Measurements from ENCODE around the gene RYK.
"Not testable (repeated sequence)": the region's sequence is repeated elsewhere in the genome, so short reads cannot be mapped to it uniquely, and the experiment has no call there.

The RYK gene

GRCh38 chr3:134224796-134225156 lies 25.9 kb downstream of the RYK start:
- DNase-seq (ENCODE audit: extremely low read depth in 1 of 2, low read depth in 1 of 2), result not testable (repeated sequence)

DNA sequence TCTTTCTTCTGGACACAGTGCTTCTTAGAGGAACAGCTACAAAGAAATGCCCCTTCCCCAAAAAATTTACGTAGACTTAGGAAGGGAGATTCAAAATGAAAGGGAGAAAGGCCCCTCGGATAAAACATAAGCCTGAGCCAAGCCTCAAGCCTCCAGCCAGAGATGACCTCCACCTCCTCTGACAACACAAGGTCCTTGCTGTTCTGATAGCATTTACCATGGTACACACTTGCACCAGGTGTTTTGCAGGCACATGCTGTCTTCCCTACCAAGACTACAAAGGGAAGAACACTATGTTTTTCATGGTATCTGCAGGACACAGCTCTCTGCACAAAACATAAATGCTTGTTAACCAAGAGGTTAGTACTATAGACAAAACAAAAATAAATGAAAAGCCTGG lies 27.8 kb downstream of the RYK start:
- DNase-seq (ENCODE audit: extremely low read depth in 1 of 2, low read depth in 1 of 2), result no peak

- no peak for DNase-seq (ENCODE audit: extremely low read depth in 1 of 2, low read depth in 1 of 2)
Measured at GRCh38 chr3:134216851-134217250, 33.8 kb downstream of the RYK start.

GRCh38 chr3:134216191-134216764 lies 34.4 kb downstream of the RYK start:
- no peak for DNase-seq (ENCODE audit: extremely low read depth in 1 of 2, low read depth in 1 of 2)

DNA sequence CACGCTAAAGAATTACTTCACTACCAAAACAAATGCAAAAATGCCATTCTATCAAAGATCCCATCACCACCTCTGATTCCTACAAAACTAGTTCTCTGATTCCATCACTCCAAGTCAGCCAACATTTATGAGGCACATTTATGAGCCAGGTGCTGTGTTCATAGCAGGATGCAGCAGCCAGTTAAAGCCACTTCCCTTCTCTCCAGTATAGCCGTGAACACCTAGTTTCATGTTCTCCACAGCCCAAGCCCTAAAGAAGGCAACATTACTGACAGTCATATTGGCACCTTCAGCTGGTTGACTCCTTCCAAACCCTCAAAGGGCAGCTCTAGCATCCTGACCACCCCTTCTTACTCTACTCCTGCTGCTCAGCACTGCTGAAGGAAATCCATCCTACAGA lies 36.4 kb downstream of the RYK start:
- DNase-seq (ENCODE audit: extremely low read depth in 1 of 2, low read depth in 1 of 2), result no peak

- peak; percentile 60 to 68 for DNase-seq (ENCODE audit: extremely low read depth in 1 of 2, low read depth in 1 of 2)
Measured at GRCh38 chr3:134212967-134213665, 37.5 kb downstream of the RYK start.

DNA sequence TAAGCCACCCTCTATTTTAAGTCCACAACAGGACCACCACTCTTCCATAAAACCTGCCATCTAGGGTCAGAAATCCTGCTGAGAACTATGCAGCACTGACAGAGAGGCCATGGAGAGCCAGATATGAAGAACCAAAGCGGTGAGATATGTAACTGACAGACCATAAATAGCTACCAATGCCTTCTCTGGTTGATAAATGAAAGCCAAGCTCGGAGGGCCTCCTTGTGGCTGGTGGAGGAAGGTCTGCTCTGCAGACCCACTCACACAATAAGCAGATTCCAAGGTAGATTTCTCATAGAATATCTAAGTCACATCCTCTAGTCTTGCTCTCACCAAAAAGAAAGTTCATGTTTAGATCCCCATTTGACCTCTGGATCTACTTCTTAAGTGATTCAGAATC lies 38.9 kb downstream of the RYK start:
- DNase-seq (ENCODE audit: extremely low read depth in 1 of 2, low read depth in 1 of 2), result no peak

GRCh38 chr3:134205451-134205850 lies 45.2 kb downstream of the RYK start:
- DNase-seq (ENCODE audit: extremely low read depth in 1 of 2, low read depth in 1 of 2), result no peak

DNA sequence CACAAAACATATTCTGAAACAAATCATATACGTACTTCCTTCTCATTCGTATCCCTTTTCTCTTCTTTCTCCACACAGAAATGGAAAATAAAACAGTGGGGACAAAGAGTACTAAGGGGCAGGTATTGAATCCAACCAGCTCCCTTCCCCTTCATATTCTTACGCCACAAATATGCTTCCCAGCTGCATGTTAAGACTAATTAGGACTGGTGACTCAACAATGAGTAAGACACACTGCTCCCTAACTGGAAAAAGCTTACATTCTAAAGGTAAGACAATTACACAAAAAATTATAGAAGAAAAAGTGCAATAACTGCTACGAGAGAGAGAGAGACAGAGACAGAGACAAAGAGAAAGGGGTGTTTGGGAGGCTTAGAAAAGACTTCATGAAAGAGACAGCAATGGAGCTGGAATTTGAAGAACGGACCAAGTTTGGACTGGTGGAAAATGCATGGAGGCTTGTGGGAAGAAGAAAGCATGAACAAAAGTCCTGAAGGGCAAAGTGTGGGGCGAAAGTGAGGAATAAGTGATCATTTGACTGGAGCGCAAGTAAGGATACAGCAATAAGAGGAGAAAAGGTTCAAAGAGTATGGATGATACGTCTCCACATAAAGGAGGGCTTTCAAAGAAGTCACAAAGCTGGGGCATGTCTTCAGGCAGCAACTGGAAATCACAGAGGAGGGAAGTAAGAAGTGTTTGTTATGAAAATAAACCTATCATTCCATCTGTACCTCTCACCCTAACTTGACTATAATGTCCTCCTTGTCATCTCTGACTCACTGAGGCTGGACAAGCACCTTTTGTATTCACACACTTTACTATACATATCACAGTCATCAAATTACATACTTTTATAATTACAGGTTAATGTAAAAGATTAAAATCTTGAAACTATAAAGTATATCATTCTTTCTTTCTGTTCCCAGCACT lies 49.2 kb downstream of the RYK start:
- DNase-seq (ENCODE audit: extremely low read depth in 1 of 2, low read depth in 1 of 2), result no peak

GRCh38 chr3:134199880-134200279 lies 50.8 kb downstream of the RYK start:
- not testable (repeated sequence) for DNase-seq (ENCODE audit: extremely low read depth in 1 of 2, low read depth in 1 of 2)

- DNase-seq (ENCODE audit: extremely low read depth in 1 of 2, low read depth in 1 of 2), result no peak
Measured at GRCh38 chr3:134199240-134199639, 51.4 kb downstream of the RYK start.

- DNase-seq (ENCODE audit: extremely low read depth in 1 of 2, low read depth in 1 of 2), result no peak
Measured at GRCh38 chr3:134198414-134198813, 52.2 kb downstream of the RYK start.

- DNase-seq (ENCODE audit: extremely low read depth in 1 of 2, low read depth in 1 of 2), result no peak
Measured at GRCh38 chr3:134197681-134198261, 52.9 kb downstream of the RYK start.

GRCh38 chr3:134194247-134194646 lies 56.4 kb downstream of the RYK start:
- DNase-seq (ENCODE audit: extremely low read depth in 1 of 2, low read depth in 1 of 2), result no peak

GRCh38 chr3:134190250-134190649 lies 60.4 kb downstream of the RYK start:
- DNase-seq (ENCODE audit: extremely low read depth in 1 of 2, low read depth in 1 of 2), result no peak

GRCh38 chr3:134189849-134190248 lies 60.8 kb downstream of the RYK start:
- DNase-seq (ENCODE audit: extremely low read depth in 1 of 2, low read depth in 1 of 2), result no peak

DNA sequence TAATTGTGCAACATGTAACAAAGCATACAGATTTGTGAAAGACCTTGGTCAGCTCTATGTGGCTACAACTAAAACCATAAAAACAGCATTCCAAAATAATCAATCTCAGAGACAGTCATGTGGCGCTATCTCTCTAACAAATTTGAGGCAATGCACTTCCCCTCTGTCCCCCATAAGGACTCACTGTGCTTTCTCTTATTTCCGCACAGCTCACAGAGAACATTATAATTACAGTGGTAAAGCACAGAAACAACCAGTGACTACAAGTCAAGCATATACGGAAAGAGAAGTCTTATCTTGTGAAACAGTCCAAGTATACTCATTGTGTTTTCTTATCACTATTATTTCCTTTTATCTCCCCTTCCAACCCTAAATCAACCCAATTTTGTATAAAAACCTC lies 64.3 kb downstream of the RYK start:
- no peak for DNase-seq (ENCODE audit: extremely low read depth in 1 of 2, low read depth in 1 of 2)

GRCh38 chr3:134180761-134181160 lies 69.9 kb downstream of the RYK start:
- no peak for DNase-seq (ENCODE audit: extremely low read depth in 1 of 2, low read depth in 1 of 2)

GRCh38 chr3:134179508-134179907 lies 71.2 kb downstream of the RYK start:
- no peak for DNase-seq (ENCODE audit: extremely low read depth in 1 of 2, low read depth in 1 of 2)

DNA sequence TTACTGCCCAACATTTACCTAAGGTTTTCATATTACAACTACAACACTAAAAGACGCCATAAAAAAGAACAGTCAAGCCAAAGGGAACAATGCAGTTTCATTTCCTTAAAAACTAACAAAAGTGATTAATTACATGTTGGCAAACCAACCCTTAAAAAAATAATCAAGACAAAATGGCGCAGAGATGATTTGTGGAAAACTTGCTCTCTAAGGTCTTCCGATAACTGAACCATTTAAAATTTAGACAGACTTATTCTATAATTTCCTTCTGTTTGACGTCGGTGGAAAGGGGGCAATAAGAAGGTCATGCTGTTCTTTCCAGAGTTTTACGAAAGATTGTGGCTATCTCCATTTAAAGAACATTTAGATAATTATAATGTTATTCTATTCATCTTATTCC lies 87.6 kb downstream of the RYK start:
- DNase-seq (ENCODE audit: extremely low read depth in 1 of 2, low read depth in 1 of 2), result no peak

- DNase-seq (ENCODE audit: extremely low read depth in 1 of 2, low read depth in 1 of 2), result no peak
Measured at GRCh38 chr3:134161898-134162615, 88.6 kb downstream of the RYK start.

Measured in stimulated activated CD8-positive, alpha-beta memory T cell treated with anti-CD3 and anti-CD28 coated beads, Interleukin-7, amount 100 ng/mL, for 48 hours (primary cell).